ENCODE measurements around the gene C8G. TPM values are rescaled to one million over a fixed set of nuclear protein-coding genes. Genes with fewer than 3 reads are reported as not detected.

C8G gene
- polyA plus RNA-seq, 4 donors: 0.51 to 1.2 (median 1.0) TPM

- no peak for DNase-seq (ENCODE audit: low read depth in 4 of 4, low spot score in 2 of 4)
Measured at GRCh38 chr9:136940526-136941230, 4.4 kb upstream of the C8G start.

GRCh38 chr9:136941231-136942111 lies 3.6 kb upstream of the C8G start:
- no peak for DNase-seq (ENCODE audit: low read depth in 4 of 4, low spot score in 2 of 4)

GRCh38 chr9:136942112-136942880 lies 2.7 kb upstream of the C8G start:
- no peak for DNase-seq (ENCODE audit: low read depth in 4 of 4, low spot score in 2 of 4)

- no peak for DNase-seq (ENCODE audit: low read depth in 4 of 4, low spot score in 2 of 4)
Measured at GRCh38 chr9:136942881-136943230, 2.2 kb upstream of the C8G start.

GRCh38 chr9:136943291-136944211 lies 1.5 kb upstream of the C8G start:
- DNase-seq (ENCODE audit: low read depth in 4 of 4, low spot score in 2 of 4): no peak

GRCh38 chr9:136944212-136944518 lies 878 bp upstream of the C8G start:
- no peak for DNase-seq (ENCODE audit: low read depth in 4 of 4, low spot score in 2 of 4)

- DNase-seq (ENCODE audit: low read depth in 4 of 4, low spot score in 2 of 4): no peak
Measured at GRCh38 chr9:136945333-136946227, 537 bp downstream of the C8G start.

- DNase-seq (ENCODE audit: low read depth in 4 of 4, low spot score in 2 of 4): no peak
Measured at GRCh38 chr9:136946228-136947027, 1.4 kb downstream of the C8G start.

GRCh38 chr9:136947028-136947891 lies 2.2 kb downstream of the C8G start:
- DNase-seq (ENCODE audit: low read depth in 4 of 4, low spot score in 2 of 4): no peak

GRCh38 chr9:136947955-136948510 lies 3.0 kb downstream of the C8G start:
- no peak for DNase-seq (ENCODE audit: low read depth in 4 of 4, low spot score in 2 of 4)

- no peak for DNase-seq (ENCODE audit: low read depth in 4 of 4, low spot score in 2 of 4)
Measured at GRCh38 chr9:136949239-136949816, 4.3 kb downstream of the C8G start.

- peak; percentile 63 to 87 (median 80) for DNase-seq (ENCODE audit: low read depth in 4 of 4, low spot score in 2 of 4)
Measured at GRCh38 chr9:136949817-136950655, 5.0 kb downstream of the C8G start.

GRCh38 chr9:136950656-136951276 lies 5.7 kb downstream of the C8G start:
- no peak for DNase-seq (ENCODE audit: low read depth in 4 of 4, low spot score in 2 of 4)

- DNase-seq (ENCODE audit: low read depth in 4 of 4, low spot score in 2 of 4): no peak
Measured at GRCh38 chr9:136951541-136952320, 6.7 kb downstream of the C8G start, which contains the start of gene LCN12. Gene LCN12, plus strand, starts transcription at chr9:136952273. Its CDS starts 55 bp downstream, at chr9:136952328.

Data from left renal cortex interstitium (tissue), 4 donors.